NT2/D1 (cell line): Measurements from ENCODE around the gene SLC6A8.

Experiments
- DNase-seq: peaks from one replicate; pipeline ENCODE4 v3.0.0-alpha.2; 2011; ENCODE audit warnings: low read depth, low spot score
- H3K27me3 ChIP-seq: 2 replicates; pipeline ENCODE4 v1.6.0; 2011; ENCODE audit warnings: mild to moderate bottlenecking; ENCODE audit not compliant: insufficient read length, insufficient read depth
- H3K36me3 ChIP-seq: 2 replicates; pipeline ENCODE4 v1.6.1; 2011; ENCODE audit warnings: mild to moderate bottlenecking, low read length, mixed read lengths; ENCODE audit not compliant: insufficient read depth, insufficient read length
- H3K4me1 ChIP-seq: 2 replicates; pipeline ENCODE4 v1.5.1; 2011; ENCODE audit not compliant: insufficient read depth, insufficient read length
- H3K4me3 ChIP-seq: 2 replicates; pipeline ENCODE4 v1.5.1; 2011; ENCODE audit warnings: low read depth; ENCODE audit not compliant: insufficient read length
- H3K9ac ChIP-seq: 2 replicates; pipeline ENCODE4 v1.6.0; 2011; ENCODE audit warnings: low read depth; ENCODE audit not compliant: insufficient read length
- H3K9me3 ChIP-seq: 2 replicates; pipeline ENCODE4 v1.5.1; 2011; ENCODE audit warnings: mild to moderate bottlenecking, low read length; ENCODE audit not compliant: insufficient read depth
- SUZ12 ChIP-seq: IDR thresholded peaks from 2 replicates; pipeline ENCODE4 v1.6.1; 2011; ENCODE audit not compliant: insufficient read length, insufficient read depth; ENCODE audit errors: extremely low read depth
- YY1 ChIP-seq: IDR thresholded peaks from 2 replicates; pipeline ENCODE4 v1.6.1; 2011; ENCODE audit not compliant: insufficient read length, insufficient read depth
- ZNF274 ChIP-seq: IDR thresholded peaks from 2 replicates; pipeline ENCODE4 v1.6.1; 2011; ENCODE audit warnings: mild to moderate bottlenecking, low read depth, low read length

SLC6A8 gene

GRCh38 chrX:153684467-153685155 lies 3.1 kb upstream of the SLC6A8 start:
- Histone ChIP-seq H3K4me1 (no peaks in the 10 kb centered on the region), H3K9ac (peak overlapping the region; percentile 56), H3K27me3 (no peaks in the 10 kb centered on the region), H3K4me3 (peak overlapping the region; percentile 21), H3K9me3 (no peaks in the 10 kb centered on the region), H3K36me3 (peaks cover under 1% of the 10 kb centered on the region)
- DNase-seq, result no peak
- TF ChIP-seq YY1, result no peak
- TF ChIP-seq ZNF274, result no peak
- no peak for TF ChIP-seq SUZ12

GRCh38 chrX:153685156-153685536 lies 2.6 kb upstream of the SLC6A8 start:
- H3K36me3 ChIP-seq, result peaks cover 4% of the 10 kb centered on the region
- H3K9me3 ChIP-seq, result no peaks in the 10 kb centered on the region
- H3K4me3 ChIP-seq, result peak overlapping the region; percentile 21
- no peaks in the 10 kb centered on the region for H3K27me3 ChIP-seq
- H3K4me1 ChIP-seq, result peaks cover 3% of the 10 kb centered on the region
- H3K9ac ChIP-seq, result peak overlapping the region; percentile 56
- TF ChIP-seq YY1, result no peak
- TF ChIP-seq SUZ12, result no peak
- no peak for TF ChIP-seq ZNF274
- DNase-seq, result no peak

GRCh38 chrX:153685751-153686696 lies 1.7 kb upstream of the SLC6A8 start:
- Histone ChIP-seq H3K4me3 (peak overlapping the region; percentile 15), H3K4me1 (peaks cover 3% of the 10 kb centered on the region), H3K9ac (peak overlapping the region; percentile 56), H3K9me3 (no peaks in the 10 kb centered on the region), H3K36me3 (peaks cover 4% of the 10 kb centered on the region), H3K27me3 (no peaks in the 10 kb centered on the region)
- DNase-seq, result no peak
- TF ChIP-seq SUZ12 (no peak), ZNF274 (no peak), YY1 (no peak)

- no peak overlapping the region for H3K4me3 ChIP-seq
- no peak for TF ChIP-seq ZNF274
- TF ChIP-seq SUZ12, result no peak
- no peak for TF ChIP-seq YY1
- peaks cover 9% of the 10 kb centered on the region for H3K36me3 ChIP-seq
- H3K9me3 ChIP-seq, result no peaks in the 10 kb centered on the region
- peaks cover 3% of the 10 kb centered on the region for H3K4me1 ChIP-seq
- DNase-seq, result no peak
- H3K9ac ChIP-seq, result no peak overlapping the region
- H3K27me3 ChIP-seq, result no peaks in the 10 kb centered on the region
Observed at GRCh38 chrX:153686711-153687110, 1.0 kb upstream of the SLC6A8 start.

GRCh38 chrX:153688071-153688470 lies 345 bp downstream of the SLC6A8 start:
- TF ChIP-seq ZNF274 (no peak), YY1 (no peak), SUZ12 (no peak)
- Histone ChIP-seq H3K9me3 (no peaks in the 10 kb centered on the region), H3K9ac (no peak overlapping the region), H3K27me3 (no peaks in the 10 kb centered on the region), H3K4me3 (no peak overlapping the region), H3K36me3 (peaks cover 12% of the 10 kb centered on the region), H3K4me1 (peaks cover 3% of the 10 kb centered on the region)
- no peak for DNase-seq

GRCh38 chrX:153688506-153688905 lies 780 bp downstream of the SLC6A8 start:
- Histone ChIP-seq H3K4me1 (peaks cover 3% of the 10 kb centered on the region), H3K4me3 (peak overlapping the region; percentile 42), H3K9me3 (no peaks in the 10 kb centered on the region), H3K27me3 (no peaks in the 10 kb centered on the region), H3K9ac (no peak overlapping the region), H3K36me3 (peaks cover 12% of the 10 kb centered on the region)
- no peak for DNase-seq
- TF ChIP-seq YY1, result no peak
- TF ChIP-seq SUZ12, result no peak
- TF ChIP-seq ZNF274, result no peak

GRCh38 chrX:153688911-153689590 lies 1.3 kb downstream of the SLC6A8 start:
- H3K27me3 ChIP-seq, result no peaks in the 10 kb centered on the region
- H3K4me3 ChIP-seq, result peak overlapping the region; percentile 42
- H3K4me1 ChIP-seq, result peaks cover 3% of the 10 kb centered on the region
- H3K36me3 ChIP-seq, result peaks cover 12% of the 10 kb centered on the region
- H3K9me3 ChIP-seq, result no peaks in the 10 kb centered on the region
- DNase-seq, result no peak
- H3K9ac ChIP-seq, result no peak overlapping the region
- no peak for TF ChIP-seq YY1
- no peak for TF ChIP-seq SUZ12
- no peak for TF ChIP-seq ZNF274
